GM12878 (cell line): ENCODE measurements around the gene LRRC8B. TPM values are rescaled to one million over a fixed set of nuclear protein-coding genes. Genes with fewer than 3 reads are reported as not detected.

ENCODE experiments used
- ATAC-seq: fragments of 200-7000 bp; cut with Tn5 transposase; 3 replicates; pipeline ENCODE4 v1.9.1; 2020; ENCODE audit warnings: mild to moderate bottlenecking, moderate library complexity
- BruUV-seq: library from RNA; stranded (reverse); fragments of 400-500 nt; replicated peaks from 2 replicates; lab custom pipeline; 2021; lab: Mats Ljungman, UMichigan
- CTCF ChIA-PET: fragments of 300-600 bp; sonication (Branson Sonifier 250); formaldehyde crosslinking; extraction: SDS; loops from one replicate; lab custom pipeline; 2021; ENCODE audit warnings: inconsistent platforms; lab: Yijun Ruan, JAX
- POLR2A ChIA-PET: fragments of 350-600 bp; formaldehyde crosslinking; extraction: SDS; loops from one replicate; lab custom pipeline; 2021; ENCODE audit warnings: inconsistent platforms; lab: Charles Lee
- RAD21 ChIA-PET: fragments of 300-600 bp; sonication (Branson Sonifier 250); formaldehyde crosslinking; loops from one replicate; lab custom pipeline; 2023; ENCODE audit warnings: antibody characterized with exemption; ENCODE audit not compliant: unreplicated experiment; lab: Charles Lee
- SMC1A ChIA-PET: fragments of 300-600 bp; sonication (Branson Sonifier 250); formaldehyde crosslinking; loops from one replicate; lab custom pipeline; 2023; ENCODE audit not compliant: unreplicated experiment, uncharacterized antibody; lab: Charles Lee
- DNase-seq: peaks from one replicate; pipeline ENCODE4 v3.0.0-alpha.2; 2011; ENCODE audit warnings: low read depth, low spot score
- FAIRE-seq: peaks from 3 replicates; lab custom pipeline; 2011; peaks lifted over from hg19 to GRCh38; lab: Jason Lieb, UNC
- H2AFZ ChIP-seq: 2 replicates; pipeline ENCODE4 v1.6.0; 2011; ENCODE audit warnings: low read depth, low read length, control low read depth; ENCODE audit not compliant: control insufficient read depth
- H3K27ac ChIP-seq: 2 replicates; pipeline ENCODE4 v1.5.1; 2011; ENCODE audit warnings: control low read depth; ENCODE audit not compliant: control insufficient read depth, insufficient read depth
- H3K27me3 ChIP-seq, 2 experiments: replicated peaks in 1 of 2; 2 replicates each; pipeline versions ENCODE4 v1.6.0 to v1.6.1; 2011; ENCODE audit warnings: low read length in 1 of 2; ENCODE audit not compliant: control insufficient read depth in 2 of 2, insufficient read depth in 2 of 2
- H3K36me3 ChIP-seq, 2 experiments: 2 replicates each; pipeline ENCODE4 v1.5.1; 2011; ENCODE audit warnings: low read length in 1 of 2; ENCODE audit not compliant: control insufficient read depth in 2 of 2, insufficient read depth in 2 of 2
- H3K4me1 ChIP-seq: 2 replicates; pipeline ENCODE4 v1.6.1; 2011; ENCODE audit warnings: mild to moderate bottlenecking, low read length, moderate library complexity, mixed read lengths; ENCODE audit not compliant: control insufficient read depth, insufficient read depth
- H3K4me2 ChIP-seq: 2 replicates; pipeline ENCODE4 v1.6.0; 2011; ENCODE audit warnings: control low read depth; ENCODE audit not compliant: control insufficient read depth, insufficient read depth
- H3K4me3 ChIP-seq: fragments of 200-600 bp; sonication (generic); 2 replicates; pipeline ENCODE4 v1.5.1; 2016
- H3K79me2 ChIP-seq: 2 replicates; pipeline ENCODE4 v1.6.0; 2011; ENCODE audit warnings: low read length; ENCODE audit not compliant: control insufficient read depth, insufficient read depth
- H3K9ac ChIP-seq: 2 replicates; pipeline ENCODE4 v1.8.0; 2011; ENCODE audit warnings: low read length, control low read depth, mixed read lengths; ENCODE audit not compliant: control insufficient read depth, insufficient read depth
- H3K9me3 ChIP-seq: replicated peaks from 3 replicates; pipeline ENCODE4 v1.5.1; 2011; ENCODE audit warnings: mild to moderate bottlenecking, low read length; ENCODE audit not compliant: control insufficient read depth, insufficient read depth
- H4K20me1 ChIP-seq: 2 replicates; pipeline ENCODE4 v1.6.0; 2011; ENCODE audit not compliant: control insufficient read depth, insufficient read depth
- BCLAF1 ChIP-seq: fragments of 450-650 bp; IDR thresholded peaks from 2 replicates; pipeline ENCODE4 v1.6.1; 2017; ENCODE audit warnings: antibody characterized with exemption, mild to moderate bottlenecking, moderate library complexity
- CEBPZ ChIP-seq: fragments of 150-350 bp; IDR thresholded peaks from 2 replicates; pipeline ENCODE4 v1.6.1; 2016; ENCODE audit warnings: low read depth, low read length
- CREB1 ChIP-seq: IDR thresholded peaks from 2 replicates; pipeline ENCODE4 v1.6.1; 2012; ENCODE audit warnings: low read depth, mild to moderate bottlenecking, inconsistent platforms
- GATAD2B ChIP-seq: fragments of 450-650 bp; conservative IDR thresholded peaks from 2 replicates; pipeline ENCODE4 v1.6.1; 2017; ENCODE audit warnings: low read depth, mild to moderate bottlenecking, moderate library complexity
- IKZF1 ChIP-seq: fragments of 450-650 bp; conservative IDR thresholded peaks from 2 replicates; pipeline ENCODE4 v1.6.1; 2017; ENCODE audit warnings: antibody characterized with exemption, mild to moderate bottlenecking
- IRF4 ChIP-seq: IDR thresholded peaks from 2 replicates; pipeline ENCODE4 v1.6.1; 2011; ENCODE audit warnings: low read depth, low read length
- MAX ChIP-seq: IDR thresholded peaks from 2 replicates; pipeline ENCODE4 v1.6.1; 2012; ENCODE audit warnings: low read depth, low read length, improper control_type of control experiment
- MYC ChIP-seq: IDR thresholded peaks from 2 replicates; pipeline ENCODE4 v1.6.1; 2011; ENCODE audit warnings: mild to moderate bottlenecking, low read length, moderate library complexity, inconsistent platforms; ENCODE audit not compliant: insufficient read depth, insufficient replicate concordance, insufficient read length, severe bottlenecking
- NR2C1 ChIP-seq: fragments of 450-650 bp; IDR thresholded peaks from 2 replicates; pipeline ENCODE4 v1.6.1; 2017; ENCODE audit warnings: antibody characterized with exemption, mild to moderate bottlenecking, moderate library complexity
- NR2C2 ChIP-seq: IDR thresholded peaks from 2 replicates; pipeline ENCODE4 v1.6.1; 2011; ENCODE audit warnings: borderline replicate concordance, low read depth; ENCODE audit not compliant: control insufficient read depth, insufficient read length
- PML ChIP-seq: IDR thresholded peaks from 2 replicates; pipeline ENCODE4 v1.6.1; 2012; ENCODE audit warnings: low read length, inconsistent platforms
- RBBP5 ChIP-seq: fragments of 200-600 bp; sonication (generic); conservative IDR thresholded peaks from 2 replicates; pipeline ENCODE4 v1.6.1; 2016
- STAT1 ChIP-seq: fragments of 450-650 bp; conservative IDR thresholded peaks from 2 replicates; pipeline ENCODE4 v1.6.1; 2014; ENCODE audit warnings: antibody characterized with exemption, mild to moderate bottlenecking
- TBL1XR1 ChIP-seq: IDR thresholded peaks from 2 replicates; pipeline ENCODE4 v1.6.1; 2012; ENCODE audit warnings: low read depth, low read length, improper control_type of control experiment
- ZNF24 ChIP-seq: fragments of 450-650 bp; IDR thresholded peaks from 2 replicates; pipeline ENCODE4 v1.6.1; 2017; ENCODE audit warnings: antibody characterized with exemption, mild to moderate bottlenecking
- ZNF622 ChIP-seq: fragments of 450-650 bp; IDR thresholded peaks from 2 replicates; pipeline ENCODE4 v1.6.1; 2017; ENCODE audit warnings: mild to moderate bottlenecking, inconsistent platforms
- WGBS: methylation state at CpG from one replicate; pipeline ENCODE4 v1.1.6; 2016; ENCODE audit warnings: low lambda C conversion rate; ENCODE audit not compliant: insufficient replicate concordance, insufficient coverage; ENCODE audit errors: missing lambda C conversion rate; 5-methylcytosine and 5-hydroxymethylcytosine counted together
- in situ Hi-C: fragments of 300-500 bp; cut with MboI; formaldehyde crosslinking; loops from 9 replicates; pipeline ENCODE4 v1.14.3; 2018; ENCODE audit warnings: mixed read lengths
- intact Hi-C: fragments of 100-400 bp; cut with micrococcal nuclease; formaldehyde crosslinking; loops from one replicate; pipeline ENCODE4 v1.14.2; 2022; ENCODE audit not compliant: unreplicated experiment
- polyA plus RNA-seq, 11 experiments: library from polyadenylated mRNA; depleted of rRNA in 4 of 11; unstranded in 6 of 11; stranded (reverse) in 5 of 11; fragments of >200 nt; fragmentation: Nextera tagmentation in 4 of 11; fragmentation: Illumina TruSeq in 1 of 11; extraction: Ambion mirVana in 4 of 11; extraction: Trizol in 1 of 11; gene quantifications; 1 replicate in 1 of 11; 2 replicates in 10 of 11; pipeline versions ENCODE4 v1.2.1 to v1.2.3, GENCODE V29; 2011 to 2016; ENCODE audit warnings: inconsistent platforms in 2 of 11, missing spikeins in 2 of 11, low read depth in 1 of 11
- total RNA-seq, 4 experiments: library from RNA; depleted of rRNA in 3 of 4; stranded (reverse); fragments of >200 nt in 3 of 4; fragmentation: Illumina TruSeq in 1 of 4; extraction: Trizol in 1 of 4; gene quantifications; 2 replicates each; pipeline versions ENCODE4 v1.2.1 to v1.2.3, GENCODE V29; 2013 to 2021

The LRRC8B gene
- total and polyA plus RNA-seq, 10 of the 15 experiments (the other 5 are each of a cell fraction or from before 2014, with no cell fraction given): 1.3 to 9.2 (median 5.4) TPM

- no peaks in the 10 kb centered on the region for H3K27me3 ChIP-seq
- H3K79me2 ChIP-seq: no peaks in the 10 kb centered on the region
- 0 out of 3 replicates have a peak, but pooled peaks cover 2% of the 10 kb centered on the region for H3K9me3 ChIP-seq
- ATAC-seq: no peak
- BruUV-seq: no TSS peak
- H4K20me1 ChIP-seq: no peaks in the 10 kb centered on the region
- no peak overlapping the region for H3K27ac ChIP-seq
- ChIA-PET RAD21 (no interaction called here), CTCF (interaction anchor here (0.9 kb wide), 2 partner anchors 33 to 80 kb away, joined by 3 read pairs; no protein-coding TSS in a partner anchor), POLR2A (no interaction called here), SMC1A (interaction anchor here (0.6 to 1.3 kb wide), 8 partner anchors 9 to 35 kb away, joined by 3 to 4 read pairs (median 3); no protein-coding TSS in a partner anchor)
- FAIRE-seq: no peak
- no peak overlapping the region for H3K9ac ChIP-seq
- no peak overlapping the region for H3K4me3 ChIP-seq
- H3K4me1 ChIP-seq: no peaks in the 10 kb centered on the region
- no peak overlapping the region for H3K4me2 ChIP-seq
- no peaks in the 10 kb centered on the region for H3K36me3 ChIP-seq
- intact Hi-C loops (no loop called here), in situ Hi-C loops (no loop called here)
- no peak for TF ChIP-seq MAX
- no peak for TF ChIP-seq MYC
- no peak for TF ChIP-seq IKZF1
- TF ChIP-seq ZNF24: no peak
- TF ChIP-seq BCLAF1: no peak
- TF ChIP-seq CEBPZ: no peak
- TF ChIP-seq RBBP5: no peak
- TF ChIP-seq GATAD2B: no peak
- TF ChIP-seq CREB1: no peak
- no peak for TF ChIP-seq TBL1XR1
- TF ChIP-seq PML: no peak
- no peak for TF ChIP-seq ZNF622
- no peak for TF ChIP-seq NR2C2
- no peak for TF ChIP-seq STAT1
- no peak for TF ChIP-seq IRF4
- no peak for TF ChIP-seq NR2C1
- 49% methylated on average over 3 of the region's 3 CpGs for WGBS
- H2AFZ ChIP-seq: no peak overlapping the region
- DNase-seq: no peak
These were observed 39.5 kb downstream of the LRRC8B start for GRCh38 chr1:89563957-89564604.
